Measurements from ENCODE around the gene SH2D5. TPM values are rescaled to one million over a fixed set of nuclear protein-coding genes. Genes with fewer than 3 reads are reported as not detected.

Gene SH2D5
- polyA plus RNA-seq, 3 donors = not detected

DNA sequence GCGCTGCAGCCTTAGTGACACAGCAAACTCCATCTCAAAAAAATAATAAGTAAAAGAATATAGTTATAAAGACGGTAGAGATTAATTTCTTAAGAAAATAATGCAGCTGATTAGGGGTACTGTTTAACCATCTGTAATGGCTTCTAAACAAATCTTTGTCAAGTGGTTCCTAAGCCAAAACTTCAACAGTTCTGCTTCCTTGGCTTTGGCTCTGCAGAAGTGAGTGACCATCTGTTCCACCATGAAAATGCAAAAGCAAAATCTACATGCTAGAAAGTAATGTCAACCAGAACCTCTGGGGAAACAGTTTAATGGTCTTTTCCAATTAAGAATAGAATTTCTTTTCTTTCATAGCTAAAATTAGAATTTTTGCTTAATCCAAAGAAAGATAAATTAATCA, 8.3 kb upstream of the SH2D5 start:
- peaks cover 73 to 93% of the 10 kb centered on the region in 2 donors for H3K36me3 Mint-ChIP-seq

DNA sequence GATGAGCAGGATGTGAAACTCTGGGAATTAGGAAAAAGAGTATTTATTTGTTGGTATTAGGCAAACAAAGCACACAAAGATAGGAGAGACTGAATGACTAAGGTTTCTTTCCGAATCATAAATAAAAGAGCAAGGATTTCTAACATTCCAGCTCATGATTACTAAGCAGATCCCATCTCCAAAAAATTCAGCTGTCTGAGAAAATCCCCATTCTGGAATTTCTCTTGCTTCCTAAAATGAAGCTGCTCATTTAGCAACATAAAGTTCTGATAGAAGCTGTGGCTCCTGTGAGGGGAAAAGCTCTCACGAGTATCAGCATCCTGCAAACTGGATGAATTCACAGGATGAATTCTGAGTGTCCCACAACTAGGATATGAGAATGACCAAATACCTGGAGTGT, 6.7 kb upstream of the SH2D5 start:
- Histone ChIP-seq H3K27ac (ENCODE audit: low read depth in 1 of 2, low read length in 2 of 2) (no peak overlapping the region), H3K9ac (ENCODE audit: insufficient read depth, low read length, poor library complexity, severe bottlenecking) (no peak overlapping the region), H3K27me3 (ENCODE audit: control insufficient read depth in 2 of 2, insufficient read depth in 2 of 2, low read length in 2 of 2) (no peaks in the 10 kb centered on the region), H3K4me1 (ENCODE audit: control insufficient read depth in 1 of 2, insufficient read depth in 2 of 2, low read length in 2 of 2) (no peaks in the 10 kb centered on the region), H3K79me2 (ENCODE audit: insufficient read depth, low read length) (no peaks in the 10 kb centered on the region), H2AFZ (ENCODE audit: insufficient read depth, low read depth, low read length, poor library complexity, severe bottlenecking) (no peak overlapping the region), H3K4me3 (replicated peaks in 1 of 3; ENCODE audit: low read depth in 2 of 3, low read length in 3 of 3) (no peak overlapping the region), H3K4me2 (replicated peaks; ENCODE audit: extremely low read depth, low read length, poor library complexity, severe bottlenecking) (no peak overlapping the region), H3K36me3 (replicated peaks in 1 of 2; ENCODE audit: control insufficient read depth in 1 of 2, insufficient read depth in 2 of 2, low read length in 2 of 2) (peaks cover 48 to 77% of the 10 kb centered on the region in 2 donors), H4K20me1 (ENCODE audit: insufficient read depth, low read length) (no peaks in the 10 kb centered on the region), H3K9me3 (replicated peaks in 1 of 2; ENCODE audit: control insufficient read depth in 1 of 2, insufficient read depth in 1 of 2, low read length in 2 of 2) (no peaks in the 10 kb centered on the region)
- no CpG with 5 or more reads among the region's 2 CpGs for WGBS (ENCODE audit: insufficient coverage)
- Mint-ChIP-seq H3K4me1 (peaks cover 2% of the 10 kb centered on the region), H3K36me3 (peaks cover 62 to 81% of the 10 kb centered on the region in 2 donors), H3K27me3 (ENCODE audit: low read depth in 3 of 3) (peaks cover under 1 to 5% (median 2%) of the 10 kb centered on the region in 3 donors), H3K9me3 (peaks cover 0 to 1% (median 0%) of the 10 kb centered on the region in 7 donors), H3K27ac (no peak overlapping the region), H3K4me3 (no peak overlapping the region)
- intact Hi-C loops (cut with micrococcal nuclease) = loop anchor here in 1 of 2 donors (10.0 kb wide), 1 partner anchor 164 kb away; no protein-coding TSS in a partner anchor
- no peak for DNase-seq
- TF ChIP-seq, protein P1, sequence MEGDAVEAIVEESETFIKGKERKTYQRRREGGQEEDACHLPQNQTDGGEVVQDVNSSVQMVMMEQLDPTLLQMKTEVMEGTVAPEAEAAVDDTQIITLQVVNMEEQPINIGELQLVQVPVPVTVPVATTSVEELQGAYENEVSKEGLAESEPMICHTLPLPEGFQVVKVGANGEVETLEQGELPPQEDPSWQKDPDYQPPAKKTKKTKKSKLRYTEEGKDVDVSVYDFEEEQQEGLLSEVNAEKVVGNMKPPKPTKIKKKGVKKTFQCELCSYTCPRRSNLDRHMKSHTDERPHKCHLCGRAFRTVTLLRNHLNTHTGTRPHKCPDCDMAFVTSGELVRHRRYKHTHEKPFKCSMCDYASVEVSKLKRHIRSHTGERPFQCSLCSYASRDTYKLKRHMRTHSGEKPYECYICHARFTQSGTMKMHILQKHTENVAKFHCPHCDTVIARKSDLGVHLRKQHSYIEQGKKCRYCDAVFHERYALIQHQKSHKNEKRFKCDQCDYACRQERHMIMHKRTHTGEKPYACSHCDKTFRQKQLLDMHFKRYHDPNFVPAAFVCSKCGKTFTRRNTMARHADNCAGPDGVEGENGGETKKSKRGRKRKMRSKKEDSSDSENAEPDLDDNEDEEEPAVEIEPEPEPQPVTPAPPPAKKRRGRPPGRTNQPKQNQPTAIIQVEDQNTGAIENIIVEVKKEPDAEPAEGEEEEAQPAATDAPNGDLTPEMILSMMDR (IDR thresholded peaks at IDR 0.05) = no peak

More for the DNA sequence above, 8.3 kb upstream of the SH2D5 start:
- TF ChIP-seq, protein P1 (IDR thresholded peaks at IDR 0.05) = no peak
- peaks cover 2% of the 10 kb centered on the region for H3K4me1 Mint-ChIP-seq
- H3K9ac ChIP-seq (ENCODE audit: insufficient read depth, low read length, poor library complexity, severe bottlenecking) = no peak overlapping the region
- no peak overlapping the region for H3K27ac ChIP-seq (ENCODE audit: low read depth in 1 of 2, low read length in 2 of 2)
- H3K9me3 ChIP-seq (replicated peaks in 1 of 2; ENCODE audit: control insufficient read depth in 1 of 2, insufficient read depth in 1 of 2, low read length in 2 of 2) = no peaks in the 10 kb centered on the region
- peaks cover 0 to 1% (median 0%) of the 10 kb centered on the region in 7 donors for H3K9me3 Mint-ChIP-seq
- intact Hi-C loops (cut with micrococcal nuclease) = no loop called here
- H3K27me3 ChIP-seq (ENCODE audit: control insufficient read depth in 2 of 2, insufficient read depth in 2 of 2, low read length in 2 of 2) = no peaks in the 10 kb centered on the region
- H3K4me1 ChIP-seq (ENCODE audit: control insufficient read depth in 1 of 2, insufficient read depth in 2 of 2, low read length in 2 of 2) = no peaks in the 10 kb centered on the region
- WGBS (ENCODE audit: insufficient coverage) = no CpG with 5 or more reads among the region's 2 CpGs
- H3K4me2 ChIP-seq (replicated peaks; ENCODE audit: extremely low read depth, low read length, poor library complexity, severe bottlenecking) = no peak overlapping the region
- no peaks in the 10 kb centered on the region for H3K27me3 Mint-ChIP-seq (ENCODE audit: low read depth in 3 of 3)
- H3K4me3 ChIP-seq (replicated peaks in 1 of 3; ENCODE audit: low read depth in 2 of 3, low read length in 3 of 3) = no peak overlapping the region
- H4K20me1 ChIP-seq (ENCODE audit: insufficient read depth, low read length) = no peaks in the 10 kb centered on the region
- H3K4me3 Mint-ChIP-seq = no peak overlapping the region
- no peaks in the 10 kb centered on the region for H3K79me2 ChIP-seq (ENCODE audit: insufficient read depth, low read length)
- no peak for DNase-seq
- H3K27ac Mint-ChIP-seq = peak overlapping the region in 1 of 7 donors; percentile 11
- H2AFZ ChIP-seq (ENCODE audit: insufficient read depth, low read depth, low read length, poor library complexity, severe bottlenecking) = no peak overlapping the region
- H3K36me3 ChIP-seq (replicated peaks in 1 of 2; ENCODE audit: control insufficient read depth in 1 of 2, insufficient read depth in 2 of 2, low read length in 2 of 2) = peaks cover 64 to 87% of the 10 kb centered on the region in 2 donors

All from CD14-positive monocyte (primary cell).